ENCODE measurements around the gene PRDM15.
"Not testable (repeated sequence)": the region's sequence is repeated elsewhere in the genome, so short reads cannot be mapped to it uniquely, and the experiment has no call there.

PRDM15 gene

GRCh38 chr21:41801321-41802197 lies 77.6 kb downstream of the PRDM15 start:
- no peak for DNase-seq

- no peak for DNase-seq
These were observed 78.5 kb downstream of the PRDM15 start for GRCh38 chr21:41800425-41801320.

- DNase-seq = no peak
These were observed 79.4 kb downstream of the PRDM15 start for GRCh38 chr21:41799763-41800162.

GRCh38 chr21:41798326-41798725 lies 80.8 kb downstream of the PRDM15 start:
- no peak for DNase-seq

- DNase-seq = no peak
These were observed 82.6 kb downstream of the PRDM15 start for GRCh38 chr21:41796476-41797080.

GRCh38 chr21:41795726-41796125 lies 83.4 kb downstream of the PRDM15 start:
- no peak for DNase-seq

- DNase-seq = no peak
These were observed 84.5 kb downstream of the PRDM15 start for GRCh38 chr21:41794600-41794999.

GRCh38 chr21:41792711-41793110 lies 86.4 kb downstream of the PRDM15 start:
- no peak for DNase-seq

- no peak for DNase-seq
These were observed 92.6 kb downstream of the PRDM15 start for GRCh38 chr21:41786509-41786987.

- not testable (repeated sequence) for DNase-seq
These were observed 93.9 kb downstream of the PRDM15 start for GRCh38 chr21:41785262-41785661.

- no peak for DNase-seq
These were observed 94.6 kb downstream of the PRDM15 start for GRCh38 chr21:41784456-41785102.

- DNase-seq = peak; percentile 27
These were observed 95.5 kb downstream of the PRDM15 start for GRCh38 chr21:41783476-41784180.

- DNase-seq = no peak
These were observed 98.1 kb downstream of the PRDM15 start for GRCh38 chr21:41781050-41781410.

- DNase-seq = no peak
These were observed 98.7 kb downstream of the PRDM15 start for GRCh38 chr21:41780337-41781049.

GRCh38 chr21:41779659-41780058 lies 99.5 kb downstream of the PRDM15 start:
- DNase-seq = no peak

GRCh38 chr21:41778930-41779600 lies 100.1 kb downstream of the PRDM15 start:
- DNase-seq = peak; percentile 40

GRCh38 chr21:41777951-41778815 lies 101.0 kb downstream of the PRDM15 start:
- no peak for DNase-seq

- no peak for DNase-seq
These were observed 102.4 kb downstream of the PRDM15 start for GRCh38 chr21:41776778-41777177.

GRCh38 chr21:41775149-41775472 lies 104.0 kb downstream of the PRDM15 start:
- DNase-seq = no peak
